Activated CD4-positive, alpha-beta T cell treated with anti-CD3 and anti-CD28 coated beads for 36 hours (primary cell): ENCODE data around the gene SPTBN1. TPM values are rescaled to one million over a fixed set of nuclear protein-coding genes. Genes with fewer than 3 reads are reported as not detected.
"Not testable (repeated sequence)": the region's sequence is repeated elsewhere in the genome, so short reads cannot be mapped to it uniquely, and the experiment has no call there.

Experiments used
- ATAC-seq: fragments of 200-7000 bp; cut with Tn5 transposase; one replicate; pipeline ENCODE4 v1.10.0; 2021; ENCODE audit warnings: mild to moderate bottlenecking, moderate library complexity
- CTCF ChIA-PET: fragments of 350-600 bp; sonication (Branson Sonifier 250); formaldehyde crosslinking; loops from one replicate; lab custom pipeline; 2021; ENCODE audit warnings: antibody characterized with exemption; lab: Charles Lee
- POLR2A ChIA-PET: fragments of 350-600 bp; sonication (Branson Sonifier 250); formaldehyde crosslinking; loops from one replicate; lab custom pipeline; 2021; ENCODE audit warnings: antibody characterized with exemption, inconsistent platforms; lab: Charles Lee
- DNase-seq: peaks from one replicate; pipeline ENCODE4 v3.0.0-alpha.2; 2020
- H3K27ac Mint-ChIP-seq: one replicate; pipeline ENCODE4 v1.8.0; 2021; ENCODE audit warnings: mixed read lengths
- H3K27me3 Mint-ChIP-seq: one replicate; pipeline ENCODE4 v1.8.0; 2021; ENCODE audit warnings: mixed read lengths
- H3K36me3 Mint-ChIP-seq: one replicate; pipeline ENCODE4 v1.8.0; 2021; ENCODE audit warnings: low read depth, mixed read lengths
- H3K4me1 Mint-ChIP-seq: one replicate; pipeline ENCODE4 v1.8.0; 2021; ENCODE audit warnings: mixed read lengths
- H3K4me3 Mint-ChIP-seq: one replicate; pipeline ENCODE4 v1.8.0; 2021; ENCODE audit warnings: mild to moderate bottlenecking, moderate library complexity, mixed read lengths
- H3K9me3 Mint-ChIP-seq: one replicate; pipeline ENCODE4 v1.8.0; 2021; ENCODE audit warnings: low read depth, mixed read lengths
- intact Hi-C, 2 experiments: fragments of 100-400 bp; cut with DNase I in 1 of 2; cut with micrococcal nuclease in 1 of 2; formaldehyde crosslinking; loops; one replicate each; pipeline versions ENCODE4 v1.14.2 to v1.15.1; 2022 to 2024; cut with DNase I, micrococcal nuclease
- total RNA-seq, 2 experiments: library from RNA; stranded (reverse); gene quantifications; one replicate each; pipeline ENCODE4 v1.2.3, GENCODE V29; 2021

Gene SPTBN1
- total RNA-seq, 2 experiments from 2014 or later: 76.6 to 86.8 TPM

DNA sequence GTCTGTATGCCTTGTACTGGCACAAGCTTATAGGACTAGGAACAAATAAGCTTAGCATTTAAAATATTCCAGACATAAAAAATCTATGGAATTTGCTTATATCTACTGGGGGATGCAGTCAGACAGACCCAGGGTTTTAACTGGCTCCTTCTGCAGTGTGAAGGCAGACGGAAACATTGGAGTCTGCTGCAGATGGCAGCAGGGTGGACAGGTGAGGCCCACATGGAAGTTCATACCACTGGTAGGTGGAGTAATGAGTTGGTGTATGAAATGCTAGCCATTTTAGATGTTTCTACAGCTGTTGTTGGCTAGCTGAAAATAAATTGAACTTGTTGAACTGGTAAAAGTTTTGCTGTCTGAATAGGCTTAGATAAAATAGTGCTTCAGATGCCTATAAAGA, 17.7 kb downstream of the SPTBN1 start:
- no peak for ATAC-seq
- Mint-ChIP-seq H3K36me3 (no peaks in the 10 kb centered on the region), H3K4me1 (no peaks in the 10 kb centered on the region), H3K4me3 (no peak overlapping the region), H3K9me3 (no peaks in the 10 kb centered on the region), H3K27me3 (no peaks in the 10 kb centered on the region), H3K27ac (no peak overlapping the region)
- ChIA-PET POLR2A (no interaction called here), CTCF (no interaction called here)
- intact Hi-C loops: no loop called here
- DNase-seq: no peak

DNA sequence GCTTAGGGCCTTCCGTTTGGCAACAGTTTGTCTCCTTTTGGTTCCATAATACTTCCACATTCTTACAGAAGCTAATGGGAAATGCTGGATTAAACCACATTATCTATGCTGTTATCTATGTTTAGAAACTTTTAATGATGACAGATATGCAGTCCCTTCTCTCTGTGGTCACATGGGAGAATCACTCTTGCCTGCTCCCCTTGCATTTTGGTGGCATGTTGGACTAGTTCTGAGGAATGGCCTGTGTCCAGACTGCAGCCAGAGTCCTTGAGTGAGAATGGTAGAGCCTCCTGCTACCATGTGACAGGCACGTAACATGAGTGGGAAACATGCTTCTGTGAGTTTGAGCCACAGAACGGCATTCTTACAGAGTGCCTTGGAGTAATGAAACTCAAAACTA, 19.2 kb downstream of the SPTBN1 start:
- Mint-ChIP-seq H3K27ac (no peak overlapping the region), H3K4me3 (no peak overlapping the region), H3K4me1 (no peaks in the 10 kb centered on the region), H3K9me3 (no peaks in the 10 kb centered on the region), H3K27me3 (no peaks in the 10 kb centered on the region), H3K36me3 (no peaks in the 10 kb centered on the region)
- ChIA-PET CTCF (no interaction called here), POLR2A (no interaction called here)
- intact Hi-C loops: no loop called here
- DNase-seq: no peak
- no peak for ATAC-seq

DNA sequence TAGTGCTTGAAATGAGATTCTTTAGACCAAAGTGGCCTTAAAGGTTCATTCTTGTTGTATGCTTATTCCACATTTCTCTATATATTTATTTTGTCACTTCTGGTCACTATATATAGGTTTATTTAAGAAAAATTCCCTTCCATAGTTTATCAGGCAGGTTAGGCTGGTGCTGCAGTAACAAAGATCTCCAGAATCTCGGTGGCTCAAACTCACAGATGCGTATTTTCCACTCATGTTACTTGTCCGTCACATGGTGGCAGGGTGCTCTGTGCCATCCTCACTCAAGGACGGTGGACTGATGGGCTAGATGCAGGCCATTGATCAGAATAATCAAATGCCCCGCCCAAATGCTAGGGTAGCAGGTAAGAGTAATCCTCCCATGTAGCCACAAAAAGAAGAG, 19.8 kb downstream of the SPTBN1 start:
- CTCF ChIA-PET: no interaction called here
- Mint-ChIP-seq H3K36me3 (no peaks in the 10 kb centered on the region), H3K9me3 (no peaks in the 10 kb centered on the region), H3K27me3 (no peaks in the 10 kb centered on the region), H3K27ac (no peak overlapping the region), H3K4me1 (no peaks in the 10 kb centered on the region), H3K4me3 (no peak overlapping the region)
- DNase-seq (no peak), ATAC-seq (no peak)
- POLR2A ChIA-PET: no interaction called here
- intact Hi-C loops: no loop called here

DNA sequence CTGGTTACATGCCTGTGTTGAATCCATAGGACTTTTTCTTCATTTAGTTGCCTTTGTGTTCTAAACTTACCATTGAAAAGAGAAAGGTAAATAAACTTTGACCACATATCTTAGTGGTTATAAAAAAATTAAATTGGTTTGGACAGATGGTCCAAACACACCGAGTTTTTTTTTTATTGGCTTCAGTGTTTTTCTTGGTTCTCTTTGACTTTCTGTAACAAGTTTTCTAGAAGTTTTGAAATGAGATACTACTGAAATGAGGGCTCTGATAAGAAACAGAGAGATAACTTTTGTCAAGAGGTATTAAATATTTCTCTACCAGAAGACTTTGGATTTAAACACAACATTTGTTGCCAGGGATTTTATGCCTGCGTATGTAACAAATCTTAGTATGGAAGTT, 20.7 kb downstream of the SPTBN1 start:
- Mint-ChIP-seq H3K9me3 (no peaks in the 10 kb centered on the region), H3K27ac (no peak overlapping the region), H3K36me3 (no peaks in the 10 kb centered on the region), H3K27me3 (no peaks in the 10 kb centered on the region), H3K4me3 (no peak overlapping the region), H3K4me1 (no peaks in the 10 kb centered on the region)
- ChIA-PET POLR2A (no interaction called here), CTCF (no interaction called here)
- ATAC-seq (no peak), DNase-seq (no peak)
- intact Hi-C loops: no loop called here

DNA sequence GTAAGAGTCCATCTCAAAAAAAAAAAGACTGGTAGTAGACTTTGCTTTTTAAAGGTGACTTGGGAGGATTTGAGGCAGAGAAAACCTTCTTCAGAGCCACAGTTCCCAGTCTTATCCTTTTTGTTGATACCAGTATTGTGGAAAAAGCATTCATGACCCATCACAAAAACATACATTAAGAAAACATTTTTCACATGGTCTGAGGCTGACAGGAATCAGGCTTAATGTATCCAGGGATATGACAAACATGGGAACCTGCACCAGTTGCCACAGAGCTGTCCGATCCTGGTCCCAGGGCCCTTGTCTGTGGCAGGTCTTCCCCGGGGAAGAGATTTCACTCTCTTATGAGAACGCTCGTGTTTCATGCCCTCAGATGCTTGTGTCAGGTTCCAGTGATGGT, 21.8 kb downstream of the SPTBN1 start:
- ChIA-PET POLR2A (no interaction called here), CTCF (no interaction called here)
- no peak overlapping the region for H3K27ac Mint-ChIP-seq
- H3K27me3 Mint-ChIP-seq: no peaks in the 10 kb centered on the region
- no peaks in the 10 kb centered on the region for H3K9me3 Mint-ChIP-seq
- no peaks in the 10 kb centered on the region for H3K36me3 Mint-ChIP-seq
- no peak overlapping the region for H3K4me3 Mint-ChIP-seq
- ATAC-seq (no peak), DNase-seq (no peak)
- no peaks in the 10 kb centered on the region for H3K4me1 Mint-ChIP-seq
- intact Hi-C loops: no loop called here

DNA sequence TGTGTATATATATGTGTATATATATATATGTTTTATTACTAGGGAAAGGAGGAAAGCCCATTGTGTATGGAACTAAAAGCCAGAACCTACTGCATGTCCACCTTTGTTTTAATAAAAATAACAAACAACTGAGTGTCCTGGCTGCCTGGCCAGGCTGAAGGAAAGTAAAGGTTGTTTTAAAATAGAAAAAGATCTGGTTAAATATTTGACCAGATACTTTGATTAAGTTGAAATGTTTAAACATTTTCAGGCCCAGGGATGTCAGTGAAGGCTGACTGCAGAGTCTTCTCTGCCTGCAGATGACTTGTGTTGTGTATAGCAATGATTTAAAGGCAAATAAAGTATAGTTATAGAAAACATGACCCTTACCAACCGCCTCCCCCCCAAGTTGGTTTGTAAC, 22.8 kb downstream of the SPTBN1 start:
- Mint-ChIP-seq H3K27me3 (no peaks in the 10 kb centered on the region), H3K4me1 (no peaks in the 10 kb centered on the region), H3K4me3 (no peak overlapping the region), H3K36me3 (no peaks in the 10 kb centered on the region), H3K9me3 (no peaks in the 10 kb centered on the region), H3K27ac (no peak overlapping the region)
- DNase-seq (no peak), ATAC-seq (no peak)
- CTCF ChIA-PET: interaction anchor here (1.5 kb wide), 1 partner anchor 12 kb away, joined by 4 read pairs; no protein-coding TSS in a partner anchor
- POLR2A ChIA-PET: no interaction called here
- intact Hi-C loops: no loop called here

DNA sequence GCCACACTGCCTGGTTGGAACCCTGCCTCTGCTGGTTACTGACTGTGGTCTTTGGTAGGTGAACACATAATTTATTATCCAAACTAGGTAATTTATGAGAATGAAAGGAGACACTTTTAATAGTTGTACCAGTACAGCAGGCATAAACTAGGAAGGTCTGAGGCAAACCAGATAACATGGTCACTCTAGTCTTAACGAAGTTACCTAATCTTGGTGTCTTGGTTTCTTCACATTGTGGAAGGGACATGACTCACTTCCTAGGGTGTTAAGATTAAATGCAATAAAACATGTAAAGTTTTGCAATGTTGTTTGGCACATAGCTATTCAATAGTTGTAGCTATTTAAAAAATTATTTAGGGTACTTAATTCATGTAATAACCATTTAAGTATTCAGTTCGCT, 23.3 kb downstream of the SPTBN1 start:
- no peak overlapping the region for H3K4me3 Mint-ChIP-seq
- no peaks in the 10 kb centered on the region for H3K9me3 Mint-ChIP-seq
- no peaks in the 10 kb centered on the region for H3K27me3 Mint-ChIP-seq
- intact Hi-C loops: no loop called here
- CTCF ChIA-PET: interaction anchor here (1.5 kb wide), 1 partner anchor 11 kb away, joined by 4 read pairs; no protein-coding TSS in a partner anchor
- H3K36me3 Mint-ChIP-seq: no peaks in the 10 kb centered on the region
- ATAC-seq (no peak), DNase-seq (no peak)
- H3K4me1 Mint-ChIP-seq: no peaks in the 10 kb centered on the region
- no peak overlapping the region for H3K27ac Mint-ChIP-seq
- POLR2A ChIA-PET: no interaction called here

DNA sequence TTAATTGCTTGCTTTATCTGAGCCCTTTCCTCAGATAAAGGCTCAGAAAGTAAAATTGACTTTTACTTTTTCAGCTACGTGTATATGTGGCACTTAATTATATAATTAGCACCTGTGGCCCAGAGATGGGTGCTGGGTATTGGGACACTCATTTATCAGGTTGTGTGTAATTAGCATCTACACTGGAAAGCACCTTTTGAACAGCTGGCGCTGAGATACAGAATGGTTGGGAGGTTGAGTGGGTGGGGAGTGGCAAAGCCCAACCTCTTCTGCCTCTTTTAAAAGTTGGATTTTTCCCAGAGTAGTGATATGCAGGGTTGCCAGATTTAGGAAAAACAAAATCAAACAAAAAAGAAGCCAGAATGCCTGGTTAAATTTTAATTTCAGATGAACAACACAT, 23.9 kb downstream of the SPTBN1 start:
- POLR2A ChIA-PET: no interaction called here
- no peak overlapping the region for H3K27ac Mint-ChIP-seq
- DNase-seq (no peak), ATAC-seq (no peak)
- CTCF ChIA-PET: interaction anchor here (0.7 to 1.5 kb wide), 2 partner anchors 11 to 177 kb away, joined by 3 to 4 read pairs; no protein-coding TSS in a partner anchor
- no peaks in the 10 kb centered on the region for H3K27me3 Mint-ChIP-seq
- no peaks in the 10 kb centered on the region for H3K4me1 Mint-ChIP-seq
- intact Hi-C loops: no loop called here
- peaks cover 2% of the 10 kb centered on the region for H3K36me3 Mint-ChIP-seq
- no peak overlapping the region for H3K4me3 Mint-ChIP-seq
- H3K9me3 Mint-ChIP-seq: peaks cover 2% of the 10 kb centered on the region

DNA sequence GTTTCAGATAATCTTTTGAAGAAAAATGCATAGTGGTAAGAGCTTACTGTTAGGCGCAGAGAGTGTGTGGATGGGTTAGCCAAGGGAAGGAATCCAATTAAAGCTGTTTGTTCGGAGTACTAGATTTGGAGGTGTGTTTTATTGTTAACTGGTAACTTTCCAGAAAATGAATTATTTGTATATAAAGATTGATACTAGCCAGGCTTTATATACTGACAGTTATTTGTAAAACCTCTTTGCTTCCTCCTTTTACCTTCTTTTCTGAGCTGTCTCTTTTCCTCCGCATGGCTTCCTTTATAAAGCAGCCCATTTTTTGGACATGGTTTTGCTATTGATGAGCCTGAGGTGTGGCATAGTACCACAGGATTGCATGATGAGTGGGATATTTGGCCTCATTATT, 25.6 kb downstream of the SPTBN1 start:
- Mint-ChIP-seq H3K36me3 (peaks cover 2% of the 10 kb centered on the region), H3K4me3 (no peak overlapping the region), H3K9me3 (peaks cover 2% of the 10 kb centered on the region), H3K27ac (no peak overlapping the region), H3K4me1 (no peaks in the 10 kb centered on the region), H3K27me3 (no peaks in the 10 kb centered on the region)
- POLR2A ChIA-PET: no interaction called here
- DNase-seq (no peak), ATAC-seq (no peak)
- CTCF ChIA-PET: interaction anchor here (0.6 kb wide), 1 partner anchor 893 kb away, joined by 3 read pairs; no protein-coding TSS in a partner anchor
- intact Hi-C loops: no loop called here

DNA sequence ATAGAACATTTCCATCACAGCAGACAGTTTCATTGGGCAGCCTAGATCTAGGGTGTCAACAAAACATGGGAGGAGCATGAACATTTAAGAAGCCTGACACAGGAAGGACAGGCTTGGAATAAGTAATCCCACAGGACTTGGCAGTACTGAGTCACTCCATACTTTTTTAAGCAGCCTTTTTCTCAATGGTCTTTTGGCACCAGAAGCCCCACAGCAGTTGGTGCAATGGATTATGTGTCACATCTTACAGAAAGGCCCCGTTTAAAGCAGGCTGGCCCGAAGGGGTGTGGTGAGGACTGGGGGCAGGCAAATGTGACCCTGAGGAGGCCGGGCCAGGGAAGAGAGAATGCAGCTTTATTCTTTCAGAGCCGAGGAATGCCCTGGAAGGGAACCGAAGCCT, 26.6 kb downstream of the SPTBN1 start:
- ChIA-PET POLR2A (no interaction called here), CTCF (no interaction called here)
- H3K4me1 Mint-ChIP-seq: no peaks in the 10 kb centered on the region
- intact Hi-C loops: no loop called here
- no peak overlapping the region for H3K4me3 Mint-ChIP-seq
- ATAC-seq: no peak
- H3K9me3 Mint-ChIP-seq: peaks cover 2% of the 10 kb centered on the region
- H3K36me3 Mint-ChIP-seq: peaks cover 2% of the 10 kb centered on the region
- no peak overlapping the region for H3K27ac Mint-ChIP-seq
- no peaks in the 10 kb centered on the region for H3K27me3 Mint-ChIP-seq
- no peak for DNase-seq

DNA sequence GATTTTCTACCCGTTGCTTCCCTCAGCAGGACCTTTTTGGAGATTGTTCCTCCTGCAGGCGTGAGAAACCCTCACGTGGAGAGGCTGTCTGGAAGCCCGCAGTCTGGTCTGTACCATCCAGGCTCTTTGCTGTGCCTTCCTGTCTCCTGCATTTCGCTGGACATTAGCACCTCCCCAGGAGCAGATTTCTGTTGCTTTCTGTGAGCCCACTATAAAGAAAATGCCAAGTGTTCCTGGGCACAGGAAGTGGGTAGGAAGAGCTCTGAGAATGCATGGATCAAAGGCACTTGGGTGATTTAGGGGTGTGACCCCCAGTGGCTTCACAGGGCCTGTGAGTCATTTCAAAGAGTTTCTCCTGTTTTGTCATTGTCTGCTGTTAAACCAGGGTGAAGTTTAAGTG, 27.3 kb downstream of the SPTBN1 start:
- no peak overlapping the region for H3K27ac Mint-ChIP-seq
- H3K27me3 Mint-ChIP-seq: no peaks in the 10 kb centered on the region
- peaks cover 2% of the 10 kb centered on the region for H3K9me3 Mint-ChIP-seq
- H3K36me3 Mint-ChIP-seq: peaks cover 2% of the 10 kb centered on the region
- no peaks in the 10 kb centered on the region for H3K4me1 Mint-ChIP-seq
- CTCF ChIA-PET: no interaction called here
- POLR2A ChIA-PET: no interaction called here
- H3K4me3 Mint-ChIP-seq: no peak overlapping the region
- ATAC-seq: no peak
- no peak for DNase-seq
- intact Hi-C loops: no loop called here

DNA sequence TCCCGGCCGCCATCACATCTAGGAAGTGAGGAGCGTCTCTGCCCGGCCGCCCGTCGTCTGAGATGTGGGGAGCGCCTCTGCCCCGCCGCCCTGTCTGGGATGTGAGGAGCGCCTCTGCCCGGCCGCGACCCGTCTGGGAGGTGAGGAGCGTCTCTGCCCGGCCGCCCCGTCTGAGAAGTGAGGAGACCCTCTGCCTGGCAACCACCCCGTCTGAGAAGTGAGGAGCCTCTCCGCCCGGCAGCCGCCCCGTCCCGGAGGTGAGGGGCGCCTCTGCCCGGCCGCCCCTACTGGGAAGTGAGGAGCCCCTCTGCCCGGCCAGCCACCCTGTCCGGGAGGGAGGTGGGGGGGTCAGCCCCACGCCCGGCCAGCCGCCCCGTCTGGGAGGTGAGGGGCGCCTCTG, 29.6 kb downstream of the SPTBN1 start:
- H3K27me3 Mint-ChIP-seq, POLR2A ChIA-PET, H3K4me3 Mint-ChIP-seq, H3K36me3 Mint-ChIP-seq, H3K9me3 Mint-ChIP-seq, ATAC-seq, H3K27ac Mint-ChIP-seq, CTCF ChIA-PET, H3K4me1 Mint-ChIP-seq, intact Hi-C loops, DNase-seq: not testable (repeated sequence)

DNA sequence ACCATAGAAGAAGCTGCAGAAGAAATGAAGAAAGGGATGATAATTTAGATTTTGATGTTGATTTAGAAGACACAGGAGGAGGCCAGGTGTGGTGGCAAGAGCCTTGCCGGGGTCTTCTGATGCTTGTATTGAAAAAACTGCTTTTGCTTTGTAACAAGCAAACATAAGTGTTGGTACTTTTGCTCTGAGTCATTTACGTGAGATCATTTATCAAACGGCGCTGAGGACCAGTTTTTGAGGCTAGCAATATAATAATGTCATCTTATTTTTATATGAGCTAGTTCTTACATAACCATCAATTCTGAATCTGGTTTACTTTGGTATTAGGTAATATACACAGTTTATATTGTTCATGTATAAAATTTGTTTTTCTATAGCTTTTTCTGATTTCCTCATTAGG, 30.6 kb downstream of the SPTBN1 start:
- peaks cover 2% of the 10 kb centered on the region for H3K36me3 Mint-ChIP-seq
- ChIA-PET POLR2A (no interaction called here), CTCF (no interaction called here)
- H3K27ac Mint-ChIP-seq: no peak overlapping the region
- H3K4me3 Mint-ChIP-seq: no peak overlapping the region
- H3K9me3 Mint-ChIP-seq: peaks cover 2% of the 10 kb centered on the region
- intact Hi-C loops: no loop called here
- no peaks in the 10 kb centered on the region for H3K4me1 Mint-ChIP-seq
- H3K27me3 Mint-ChIP-seq: no peaks in the 10 kb centered on the region
- DNase-seq (no peak), ATAC-seq (no peak)
